GM13976 (cell line): ENCODE measurements around the gene UNC13B.
"Not testable (repeated sequence)": the region's sequence is repeated elsewhere in the genome, so short reads cannot be mapped to it uniquely, and the experiment has no call there.

ENCODE experiments used
- DNase-seq: peaks from one replicate; pipeline ENCODE4 v3.0.0; 2012; ENCODE audit warnings: low spot score
- in situ Hi-C: fragments of 300-500 bp; cut with MboI; formaldehyde crosslinking; loops from one replicate; pipeline ENCODE4 v1.12.0; 2022; ENCODE audit warnings: low sequenced_read_pairs, mixed read lengths, inconsistent platforms; ENCODE audit not compliant: unreplicated experiment
- TF ChIP-seq, protein P1 (sequence below): IDR thresholded peaks from 2 replicates; pipeline ENCODE4 v1.5.1; 2012; ENCODE audit warnings: borderline replicate concordance, mild to moderate bottlenecking; ENCODE audit not compliant: insufficient read depth; ENCODE audit errors: extremely low read depth, missing control alignments, control extremely low read depth

The UNC13B gene

GRCh38 chr9:35168963-35169362 is 7.2 kb downstream of the UNC13B start:
- TF ChIP-seq, protein P1, sequence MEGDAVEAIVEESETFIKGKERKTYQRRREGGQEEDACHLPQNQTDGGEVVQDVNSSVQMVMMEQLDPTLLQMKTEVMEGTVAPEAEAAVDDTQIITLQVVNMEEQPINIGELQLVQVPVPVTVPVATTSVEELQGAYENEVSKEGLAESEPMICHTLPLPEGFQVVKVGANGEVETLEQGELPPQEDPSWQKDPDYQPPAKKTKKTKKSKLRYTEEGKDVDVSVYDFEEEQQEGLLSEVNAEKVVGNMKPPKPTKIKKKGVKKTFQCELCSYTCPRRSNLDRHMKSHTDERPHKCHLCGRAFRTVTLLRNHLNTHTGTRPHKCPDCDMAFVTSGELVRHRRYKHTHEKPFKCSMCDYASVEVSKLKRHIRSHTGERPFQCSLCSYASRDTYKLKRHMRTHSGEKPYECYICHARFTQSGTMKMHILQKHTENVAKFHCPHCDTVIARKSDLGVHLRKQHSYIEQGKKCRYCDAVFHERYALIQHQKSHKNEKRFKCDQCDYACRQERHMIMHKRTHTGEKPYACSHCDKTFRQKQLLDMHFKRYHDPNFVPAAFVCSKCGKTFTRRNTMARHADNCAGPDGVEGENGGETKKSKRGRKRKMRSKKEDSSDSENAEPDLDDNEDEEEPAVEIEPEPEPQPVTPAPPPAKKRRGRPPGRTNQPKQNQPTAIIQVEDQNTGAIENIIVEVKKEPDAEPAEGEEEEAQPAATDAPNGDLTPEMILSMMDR: no peak
- DNase-seq: no peak
- in situ Hi-C loops: no loop called here

GRCh38 chr9:35172878-35173277 is 11.1 kb downstream of the UNC13B start:
- in situ Hi-C loops: no loop called here
- DNase-seq: no peak
- TF ChIP-seq, protein P1: no peak

GRCh38 chr9:35177520-35177919 is 15.7 kb downstream of the UNC13B start:
- TF ChIP-seq, protein P1: no peak
- DNase-seq: no peak
- in situ Hi-C loops: no loop called here

DNA sequence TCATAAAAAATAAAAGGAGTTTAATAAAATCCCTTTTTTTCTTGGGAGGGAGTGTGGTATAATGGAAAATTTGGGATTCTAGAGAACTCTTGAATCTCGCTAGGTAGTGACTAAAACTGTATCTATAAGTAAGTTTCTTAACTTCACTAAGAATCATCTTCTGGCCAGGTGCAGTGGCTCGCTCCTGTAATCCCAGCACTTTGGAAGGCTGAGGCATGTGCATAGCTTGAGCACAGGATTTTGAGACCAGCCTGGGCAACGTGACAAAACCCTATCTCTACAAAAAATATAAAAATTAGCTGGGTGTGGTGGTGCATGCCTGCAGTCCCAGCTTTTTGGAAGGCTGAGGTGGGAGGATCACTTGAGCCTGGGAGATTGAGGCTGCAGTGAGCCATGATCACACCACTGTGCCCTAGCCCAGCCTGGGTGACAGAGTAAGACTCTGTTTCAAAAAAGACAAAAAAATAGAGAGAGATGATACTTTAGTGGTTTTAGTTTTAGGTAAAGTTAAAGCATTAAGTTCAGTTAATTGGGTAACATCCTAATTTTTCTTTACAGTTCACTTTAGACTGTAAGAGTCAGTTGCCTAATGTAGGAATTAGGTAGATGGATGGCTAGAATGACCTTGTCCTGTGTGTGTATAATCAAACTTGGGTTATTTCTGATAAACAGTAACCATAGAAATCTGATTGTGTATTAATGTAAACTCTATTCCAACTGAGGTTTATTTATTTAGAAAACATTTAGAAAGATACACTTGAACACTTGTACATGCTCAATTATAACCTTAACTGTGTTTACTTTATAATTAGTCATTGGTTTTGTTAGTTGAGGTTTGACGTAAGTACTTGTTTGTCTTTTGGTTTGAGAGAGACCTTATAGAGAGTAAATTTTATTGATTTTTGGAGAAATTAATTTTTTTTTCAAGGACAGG is 17.8 kb downstream of the UNC13B start:
- TF ChIP-seq, protein P1: no peak
- DNase-seq: no peak
- in situ Hi-C loops: no loop called here

DNA sequence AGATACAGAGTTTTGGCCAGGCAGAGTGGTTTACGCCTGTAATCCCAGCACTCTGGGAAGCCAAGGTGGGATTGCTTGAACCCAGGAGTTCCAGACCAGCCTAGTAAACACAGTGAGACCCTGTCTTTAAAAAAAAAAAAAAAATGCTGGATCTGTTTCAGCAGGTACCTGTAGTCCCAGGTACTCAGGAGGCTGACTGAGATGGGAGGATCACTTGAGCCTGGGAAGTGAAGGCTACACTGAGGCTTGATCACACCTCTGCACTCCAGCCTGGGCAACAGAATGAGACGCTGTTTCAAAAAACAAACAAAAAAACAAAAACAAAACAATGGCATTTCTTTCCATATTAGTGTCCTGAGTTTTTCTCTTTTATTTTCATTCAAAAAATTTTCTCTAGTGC is 19.0 kb downstream of the UNC13B start:
- TF ChIP-seq, protein P1: no peak
- DNase-seq: no peak
- in situ Hi-C loops: no loop called here

DNA sequence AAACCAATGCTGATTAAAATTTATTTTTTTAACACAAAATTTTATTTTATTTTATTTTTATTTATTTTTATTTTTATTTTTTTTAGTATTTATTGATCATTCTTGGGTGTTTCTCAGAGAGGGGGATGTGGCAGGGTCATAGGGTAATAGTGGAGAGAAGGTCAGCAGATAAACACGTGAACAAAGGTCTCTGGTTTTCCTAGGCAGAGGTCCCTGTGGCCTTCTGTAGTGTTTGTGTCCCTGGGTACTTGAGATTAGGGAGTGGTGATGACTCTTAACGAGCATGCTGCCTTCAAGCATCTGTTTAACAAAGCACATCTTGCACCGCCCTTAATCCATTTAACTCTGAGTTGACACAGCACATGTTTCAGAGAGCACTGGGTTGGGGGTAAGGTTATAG is 20.6 kb downstream of the UNC13B start:
- in situ Hi-C loops, DNase-seq: not testable (repeated sequence)

DNA sequence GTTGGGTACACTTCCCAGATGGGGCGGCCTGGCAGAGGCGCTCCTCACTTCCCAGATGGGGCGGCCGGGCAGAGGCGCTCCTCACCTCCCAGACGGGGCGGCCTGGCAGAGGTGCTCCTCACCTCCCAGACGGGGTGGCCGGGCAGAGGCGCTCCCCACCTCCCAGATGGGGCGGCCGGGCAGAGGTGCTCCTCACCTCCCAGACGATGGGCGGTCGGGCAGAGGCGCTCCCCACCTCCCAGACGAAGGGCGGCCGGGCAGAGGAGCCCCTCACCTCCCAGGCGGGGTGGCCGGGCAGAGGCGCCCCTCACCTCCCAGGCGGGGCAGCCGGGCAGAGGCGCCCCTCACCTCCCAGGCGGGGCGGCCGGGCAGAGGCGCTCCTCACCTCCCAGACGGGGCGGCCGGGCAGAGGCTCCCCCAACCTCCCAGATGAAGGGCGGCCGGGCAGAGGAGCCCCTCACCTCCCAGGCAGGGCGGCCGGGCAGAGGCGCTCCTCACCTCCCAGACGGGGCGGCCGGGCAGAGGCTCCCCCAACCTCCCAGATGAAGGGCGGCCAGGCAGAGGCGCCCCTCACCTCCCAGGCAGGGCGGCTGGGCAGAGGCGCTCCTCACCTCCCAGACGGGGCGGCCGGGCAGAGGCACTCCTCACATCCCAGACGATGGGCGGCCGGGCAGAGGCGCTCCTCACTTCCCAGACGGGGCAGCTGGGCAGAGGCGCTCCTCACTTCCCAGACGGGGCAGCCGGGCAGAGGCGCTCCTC is 21.4 kb downstream of the UNC13B start:
- in situ Hi-C loops, DNase-seq: not testable (repeated sequence)

- in situ Hi-C loops, DNase-seq: not testable (repeated sequence)
These were observed 22.1 kb downstream of the UNC13B start for GRCh38 chr9:35183755-35184480.
